GM12864 (cell line): ENCODE results near the gene KRTAP29-1.

ENCODE experiments used
- DNase-seq: peaks from one replicate; pipeline ENCODE4 v3.0.0-alpha.2; 2011; ENCODE audit warnings: low read depth
- H3K4me3 ChIP-seq: 2 replicates; pipeline ENCODE4 v1.5.1; 2011; ENCODE audit warnings: mild to moderate bottlenecking, low read depth, low read length, control low read depth
- TF ChIP-seq, protein P1 (sequence below): IDR thresholded peaks from 2 replicates; pipeline ENCODE4 v1.5.1; 2011; ENCODE audit warnings: low read depth, mild to moderate bottlenecking, moderate library complexity, low read length, control low read depth, inconsistent platforms; ENCODE audit errors: missing control alignments

Gene KRTAP29-1

DNA sequence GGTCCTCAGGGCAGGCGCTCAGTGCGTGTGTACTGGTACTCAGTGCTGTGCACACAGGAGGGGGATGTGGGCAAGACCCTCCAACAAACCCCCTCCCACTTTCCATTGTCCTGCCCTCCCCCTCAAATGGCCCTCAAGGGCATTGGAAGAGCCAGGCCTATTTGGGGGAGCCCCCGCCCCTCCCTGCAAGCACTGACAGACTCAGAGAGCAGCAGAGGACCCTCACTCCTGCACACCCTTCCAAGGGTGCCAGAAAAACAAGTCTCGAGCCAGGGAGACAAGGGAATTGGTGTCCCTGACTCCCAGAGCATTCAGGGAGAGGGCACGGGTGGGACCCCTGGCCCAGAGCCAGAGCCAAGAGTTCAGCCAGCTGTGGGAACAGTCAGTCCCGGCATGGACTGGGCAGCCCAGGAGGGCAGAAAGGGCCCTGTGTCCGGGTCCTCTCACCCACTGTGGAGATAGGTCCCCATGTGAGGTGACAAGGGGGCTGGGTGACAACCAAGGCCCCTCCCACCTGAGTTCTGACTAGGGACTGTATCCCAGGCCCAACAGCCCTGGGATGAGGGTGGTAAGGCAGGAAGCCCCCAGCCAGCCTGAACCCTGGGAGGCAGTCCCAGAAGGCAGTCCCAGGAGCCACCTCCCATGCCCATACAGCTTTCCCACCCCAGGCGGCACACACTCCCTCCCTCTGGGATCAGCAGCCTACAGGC lies 24.9 kb upstream of the KRTAP29-1 start:
- H3K4me3 ChIP-seq, result no peak overlapping the region
- no peak for DNase-seq
- TF ChIP-seq, protein P1, sequence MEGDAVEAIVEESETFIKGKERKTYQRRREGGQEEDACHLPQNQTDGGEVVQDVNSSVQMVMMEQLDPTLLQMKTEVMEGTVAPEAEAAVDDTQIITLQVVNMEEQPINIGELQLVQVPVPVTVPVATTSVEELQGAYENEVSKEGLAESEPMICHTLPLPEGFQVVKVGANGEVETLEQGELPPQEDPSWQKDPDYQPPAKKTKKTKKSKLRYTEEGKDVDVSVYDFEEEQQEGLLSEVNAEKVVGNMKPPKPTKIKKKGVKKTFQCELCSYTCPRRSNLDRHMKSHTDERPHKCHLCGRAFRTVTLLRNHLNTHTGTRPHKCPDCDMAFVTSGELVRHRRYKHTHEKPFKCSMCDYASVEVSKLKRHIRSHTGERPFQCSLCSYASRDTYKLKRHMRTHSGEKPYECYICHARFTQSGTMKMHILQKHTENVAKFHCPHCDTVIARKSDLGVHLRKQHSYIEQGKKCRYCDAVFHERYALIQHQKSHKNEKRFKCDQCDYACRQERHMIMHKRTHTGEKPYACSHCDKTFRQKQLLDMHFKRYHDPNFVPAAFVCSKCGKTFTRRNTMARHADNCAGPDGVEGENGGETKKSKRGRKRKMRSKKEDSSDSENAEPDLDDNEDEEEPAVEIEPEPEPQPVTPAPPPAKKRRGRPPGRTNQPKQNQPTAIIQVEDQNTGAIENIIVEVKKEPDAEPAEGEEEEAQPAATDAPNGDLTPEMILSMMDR, result no peak

DNA sequence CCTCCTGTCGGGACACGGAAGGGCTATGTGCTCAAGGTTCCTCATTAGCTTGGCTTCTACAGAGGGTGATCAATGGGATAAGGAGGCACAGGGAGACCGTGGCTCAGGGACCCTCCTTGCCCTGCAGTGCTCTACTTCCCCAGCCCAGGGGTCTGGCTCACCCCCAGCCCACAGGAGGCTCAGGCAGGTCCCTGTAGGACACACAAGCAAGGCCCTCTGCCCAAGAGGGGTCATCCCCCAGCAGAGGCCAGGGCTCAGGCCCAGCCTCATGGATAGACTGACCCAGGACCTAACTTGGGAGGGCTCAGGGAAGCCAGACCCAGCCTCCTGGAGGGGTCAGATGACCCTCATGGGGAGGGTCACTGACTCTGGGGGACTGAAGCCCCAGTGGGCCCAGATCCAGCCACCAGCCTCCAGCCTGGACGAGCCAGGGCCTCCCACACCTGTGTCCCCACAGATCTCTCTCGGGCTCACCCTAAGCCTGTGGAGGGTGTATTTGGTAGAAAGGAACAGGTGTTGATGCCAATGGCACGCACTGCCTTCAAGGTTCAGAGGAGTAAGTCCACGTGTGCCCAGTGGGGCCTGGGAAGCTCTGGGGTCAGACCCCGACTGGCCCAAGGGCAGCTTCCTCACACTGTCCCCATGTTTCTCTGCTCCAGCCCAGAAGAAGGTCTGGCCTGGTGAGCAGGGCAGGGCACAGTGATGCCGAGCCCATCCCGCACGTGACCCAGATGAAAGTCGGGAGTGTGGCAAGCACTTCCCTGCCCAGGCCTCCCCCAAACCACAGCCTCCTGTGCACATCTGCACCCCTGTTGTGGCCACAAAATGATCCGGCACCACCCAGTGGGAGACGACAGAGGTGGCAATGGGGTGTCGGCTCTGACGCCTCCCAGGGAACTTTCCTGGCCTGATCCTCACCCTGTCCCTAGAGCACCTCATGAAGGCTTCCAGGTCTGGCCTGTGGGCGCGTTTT lies 23.8 kb upstream of the KRTAP29-1 start:
- H3K4me3 ChIP-seq, result no peak overlapping the region
- TF ChIP-seq, protein P1, result no peak
- no peak for DNase-seq

DNA sequence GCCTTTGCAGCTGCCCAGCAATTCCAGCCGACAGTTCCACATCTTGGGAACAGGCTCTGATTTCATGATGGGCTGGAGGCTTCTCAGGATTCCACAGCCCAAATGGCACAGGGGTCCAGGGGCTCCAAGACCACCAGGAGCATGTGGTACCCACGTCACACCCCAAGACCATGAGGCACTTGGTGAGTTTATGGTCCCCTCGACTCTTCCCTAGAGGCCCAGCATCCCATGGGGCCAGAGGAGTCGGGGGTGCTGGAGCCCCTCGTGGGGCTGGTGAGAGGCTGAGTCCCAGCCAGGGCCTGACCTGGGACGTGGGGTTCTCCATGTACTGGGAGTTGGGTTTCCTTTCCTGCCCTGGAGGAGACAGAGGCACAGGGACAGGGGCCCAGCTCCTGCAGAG lies 23.0 kb upstream of the KRTAP29-1 start:
- no peak overlapping the region for H3K4me3 ChIP-seq
- TF ChIP-seq, protein P1, result no peak

DNA sequence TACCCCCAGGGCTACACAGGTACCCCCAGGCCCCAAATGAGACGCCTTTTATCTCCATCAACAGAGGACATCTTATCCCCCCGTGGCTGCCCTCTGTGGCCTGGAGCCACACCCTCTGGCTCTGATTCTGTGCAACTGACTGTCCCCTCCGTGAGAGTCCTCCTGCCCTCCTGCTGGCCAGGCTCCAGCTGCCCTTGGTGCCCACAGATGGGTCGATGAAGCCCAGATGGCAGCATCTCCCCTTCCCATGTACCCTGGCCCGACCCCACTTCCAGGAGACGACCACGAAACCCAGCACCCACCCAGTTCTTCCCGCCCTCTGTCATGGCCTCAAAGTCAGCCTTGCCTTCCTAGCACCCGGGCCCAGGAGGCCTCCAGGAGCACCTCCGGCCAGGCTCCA lies 22.5 kb upstream of the KRTAP29-1 start:
- no peak for DNase-seq
- TF ChIP-seq, protein P1, result no peak
- H3K4me3 ChIP-seq, result no peak overlapping the region

More for the DNA sequence above, 23.0 kb upstream of the KRTAP29-1 start:
- no peak for DNase-seq

DNA sequence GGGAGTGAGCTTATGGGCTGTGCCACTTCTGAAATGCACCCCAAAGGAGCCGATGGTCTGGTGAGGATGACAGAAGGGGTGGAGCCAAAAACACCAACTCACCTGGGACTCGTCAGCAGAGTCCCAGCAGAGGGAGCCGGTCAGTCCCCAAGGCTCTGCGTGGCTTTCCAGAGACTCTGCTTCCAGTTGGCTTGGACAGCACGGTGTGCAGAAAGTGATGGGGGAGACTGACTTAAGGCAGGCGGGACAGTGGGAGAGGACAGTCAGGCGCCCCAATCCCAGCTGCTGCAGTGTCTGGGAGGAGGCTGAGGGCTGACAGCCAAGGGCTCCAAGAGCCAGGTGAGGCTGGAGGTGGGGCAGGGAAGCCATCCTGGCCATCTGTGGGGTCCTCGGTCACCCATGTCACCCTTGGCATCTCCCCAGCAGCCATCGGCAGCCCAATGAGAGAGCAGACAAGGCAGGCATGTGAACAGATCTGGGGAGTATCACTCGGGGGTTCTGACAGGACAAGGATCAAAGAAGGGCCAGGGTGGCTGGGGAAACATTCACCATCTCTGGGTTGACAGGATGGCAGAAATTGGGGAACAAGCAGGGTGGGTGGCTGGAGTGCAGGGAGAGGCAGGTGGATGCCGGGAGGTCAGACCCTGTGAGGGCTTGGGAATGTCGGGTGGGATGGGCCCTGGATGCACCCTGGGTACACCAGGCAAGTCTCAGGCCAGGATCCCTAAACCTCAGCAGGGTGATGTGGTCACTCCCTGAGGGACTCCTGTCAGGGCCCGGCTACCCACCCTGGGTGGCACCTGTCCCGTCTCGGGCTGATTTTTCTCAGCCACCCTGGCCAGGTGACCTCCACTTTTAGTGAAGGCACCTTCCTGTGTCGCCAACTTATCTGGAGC lies 21.8 kb upstream of the KRTAP29-1 start:
- no peak for DNase-seq
- H3K4me3 ChIP-seq, result no peak overlapping the region
- TF ChIP-seq, protein P1, result no peak

DNA sequence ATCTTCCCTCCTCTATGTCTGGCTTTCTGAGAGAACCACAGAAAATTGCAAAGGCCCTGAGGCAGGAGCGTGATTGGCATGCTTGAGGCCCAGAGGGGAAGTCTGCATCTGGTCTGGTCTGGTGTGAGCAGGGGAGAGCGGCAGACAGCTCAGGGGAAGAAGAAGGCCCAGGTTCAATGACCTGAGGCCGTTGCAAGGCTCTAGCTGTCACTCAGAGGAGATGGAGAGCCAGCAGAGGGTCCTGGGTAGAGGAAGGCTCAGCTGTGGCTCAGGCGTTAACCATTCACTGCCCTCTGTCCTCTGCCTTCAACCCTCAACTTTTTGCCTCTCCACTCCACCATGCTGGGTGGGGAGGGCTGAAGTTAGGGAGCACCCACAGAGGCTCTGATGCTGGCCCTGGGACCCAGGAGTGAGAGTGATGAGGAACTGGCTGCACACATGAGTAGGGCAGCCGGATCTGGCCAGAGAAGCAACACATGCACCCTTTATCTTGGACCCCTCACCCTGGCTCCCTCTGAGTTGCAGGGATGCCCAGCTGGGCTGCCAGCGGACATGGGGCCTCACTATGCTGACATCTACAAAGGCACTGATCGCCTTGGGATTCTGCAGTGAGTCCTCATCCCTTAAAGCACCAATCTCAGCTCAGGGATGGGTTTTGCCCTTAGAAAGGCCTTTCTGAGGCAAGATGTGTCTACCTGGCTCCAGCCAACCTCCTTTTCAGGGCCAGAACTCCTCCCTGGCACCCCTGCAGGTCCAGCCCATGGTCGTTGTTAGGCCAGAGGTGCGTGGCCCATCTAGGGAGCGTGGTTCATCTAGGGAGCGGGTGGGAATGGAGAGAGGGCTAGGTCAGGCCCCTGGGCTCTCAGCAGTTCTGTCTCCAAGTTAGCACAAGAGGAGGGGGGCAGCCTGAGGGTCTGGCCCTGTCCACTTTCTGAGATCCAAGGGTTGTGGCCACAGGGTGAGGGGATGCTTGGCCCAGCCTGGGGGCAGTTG lies 20.5 kb upstream of the KRTAP29-1 start:
- TF ChIP-seq, protein P1, result no peak
- no peak for DNase-seq
- H3K4me3 ChIP-seq, result no peak overlapping the region
